AG09319 (cell line): ENCODE measurements around the gene CLTC.

Experiments used
- DNase-seq: peaks from one replicate; pipeline ENCODE4 v3.0.0-alpha.2; 2010; ENCODE audit warnings: low read depth; ENCODE audit errors: extremely low read depth
- CTCF ChIP-seq: IDR thresholded peaks from 2 replicates; pipeline ENCODE4 v1.5.1; 2011; ENCODE audit warnings: low read depth, mild to moderate bottlenecking, inconsistent platforms, low read length, moderate library complexity

Gene CLTC

DNA sequence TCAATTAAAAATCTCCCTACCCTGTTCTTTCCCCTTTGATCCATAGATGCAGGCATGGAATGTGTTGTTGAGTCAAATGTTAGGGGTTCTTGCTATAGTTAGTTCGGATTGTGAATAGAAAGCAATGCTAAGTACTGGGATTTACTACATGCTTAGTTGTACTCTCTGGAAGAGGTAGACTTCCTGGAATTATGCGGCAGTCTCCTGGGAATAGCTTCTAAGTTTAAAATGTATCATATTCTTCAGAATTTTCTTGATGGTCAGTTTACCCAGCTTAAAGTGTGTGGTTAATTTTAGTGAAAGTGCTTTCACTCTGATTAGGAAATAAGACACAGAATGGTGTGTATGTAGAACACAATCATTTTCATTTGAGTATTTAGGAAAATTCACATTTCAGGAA lies 3.5 kb downstream of the CLTC start:
- TF ChIP-seq CTCF, result no peak
- no peak for DNase-seq

DNA sequence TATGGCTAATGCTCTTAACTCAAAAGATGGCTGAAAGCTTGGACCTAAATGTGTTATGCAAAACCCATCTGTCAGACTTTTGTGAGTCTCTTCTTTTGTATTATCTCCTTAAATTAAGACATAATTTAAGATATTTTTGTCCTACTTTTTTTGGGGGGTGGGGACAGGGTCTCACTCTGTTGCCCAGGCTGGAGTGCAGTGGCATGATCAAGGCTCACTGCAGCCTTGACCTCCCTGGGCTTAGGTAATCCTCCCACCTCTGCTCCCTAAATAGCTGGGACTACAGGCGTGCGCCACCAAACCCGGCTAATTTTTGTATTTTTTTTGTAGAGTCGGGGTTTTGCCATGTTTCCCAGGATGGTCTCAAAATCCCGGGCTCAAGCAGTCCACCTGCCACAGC lies 7.1 kb downstream of the CLTC start:
- TF ChIP-seq CTCF, result no peak
- no peak for DNase-seq

DNA sequence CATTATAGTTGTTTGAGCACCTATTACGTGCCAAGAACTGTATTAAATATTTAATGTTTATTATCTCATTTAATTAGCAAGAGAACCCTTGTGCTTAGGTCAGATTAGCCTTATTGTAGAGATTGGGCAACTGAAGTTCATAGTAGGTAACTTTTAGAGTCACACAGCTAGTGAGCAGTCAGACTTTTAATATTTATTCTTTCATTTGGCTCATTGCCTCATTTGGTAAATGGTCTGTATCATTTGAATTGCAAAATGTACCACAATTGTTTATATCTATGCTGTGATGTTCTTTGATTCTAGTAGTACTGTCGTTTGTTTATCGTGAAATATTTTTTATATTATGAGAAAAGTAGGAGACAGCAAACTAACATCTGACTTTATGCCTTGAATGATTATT lies 7.6 kb downstream of the CLTC start:
- no peak for TF ChIP-seq CTCF
- no peak for DNase-seq

DNA sequence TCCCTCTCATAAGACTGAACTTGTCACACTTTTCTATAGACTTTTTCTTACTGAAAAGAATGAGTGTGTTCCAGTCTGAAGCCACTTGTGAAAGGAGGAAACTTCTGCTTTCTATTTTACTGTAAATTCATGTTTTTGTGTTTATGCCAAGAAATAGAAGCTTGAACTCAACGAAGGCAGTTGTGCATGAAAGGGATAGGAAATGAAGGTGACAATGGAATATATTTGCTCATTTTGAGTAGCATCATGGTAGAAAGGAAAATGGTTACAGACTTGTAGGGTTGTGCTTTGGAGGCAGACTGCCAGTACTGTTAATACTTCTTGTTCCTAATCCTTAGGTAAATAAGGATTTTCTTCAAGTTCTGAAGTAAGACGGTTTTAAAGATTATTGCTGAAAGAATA lies 8.1 kb downstream of the CLTC start:
- no peak for TF ChIP-seq CTCF

DNA sequence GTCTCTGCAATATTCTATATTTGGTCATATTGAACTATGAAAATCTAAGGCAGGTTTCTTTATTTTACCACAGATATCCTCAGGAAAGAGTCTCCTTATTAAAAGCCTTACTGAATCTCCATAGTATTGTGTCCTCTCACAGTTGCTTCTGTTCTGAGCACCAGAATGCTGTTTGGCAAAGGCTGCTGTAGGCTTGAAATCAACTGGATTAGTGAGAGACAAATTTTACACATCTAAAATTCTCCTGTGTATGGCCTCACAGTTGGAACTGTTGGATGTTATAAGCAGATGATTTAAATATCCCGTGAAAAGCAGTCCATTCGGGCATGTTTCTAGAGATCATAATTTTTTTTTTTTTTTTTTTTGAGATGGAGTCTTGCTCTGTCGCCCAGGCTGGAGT lies 9.5 kb downstream of the CLTC start:
- no peak for DNase-seq
- no peak for TF ChIP-seq CTCF

More for the DNA sequence above, 8.1 kb downstream of the CLTC start:
- no peak for DNase-seq

- no peak for DNase-seq
- no peak for TF ChIP-seq CTCF
These were observed 11.6 kb downstream of the CLTC start for GRCh38 chr17:59631276-59631675.

- TF ChIP-seq CTCF, result no peak
- DNase-seq, result no peak
These were observed 12.7 kb downstream of the CLTC start for GRCh38 chr17:59632398-59632797.
